Loucy (cell line): ENCODE measurements around the gene SLC26A9.
A peak's percentile ranks its signal among the peaks of the same experiment; 100 is the strongest.

ENCODE experiments used
- H2AFZ ChIP-seq: fragments of 200-600 bp; sonication (generic); 2 replicates; pipeline ENCODE4 v1.6.0; 2016; ENCODE audit warnings: antibody characterized with exemption, mild to moderate bottlenecking, low read length, moderate library complexity
- H3F3A ChIP-seq: fragments of 200-600 bp; 2 replicates; pipeline ENCODE4 v1.6.0; 2016; ENCODE audit warnings: antibody characterized with exemption, low read depth, mild to moderate bottlenecking
- H3K27me3 ChIP-seq: fragments of 200-600 bp; sonication (generic); 2 replicates; pipeline ENCODE4 v1.6.1; 2014; ENCODE audit warnings: low read length, mild to moderate bottlenecking; ENCODE audit not compliant: insufficient read depth, poor library complexity, severe bottlenecking
- H3K36me3 ChIP-seq: fragments of 200-600 bp; sonication (generic); 2 replicates; pipeline ENCODE4 v1.6.1; 2016; ENCODE audit warnings: low read length; ENCODE audit not compliant: insufficient read depth
- H3K4me1 ChIP-seq: fragments of 200-600 bp; sonication (generic); 2 replicates; pipeline ENCODE4 v1.5.1; 2014; ENCODE audit warnings: low read length, mild to moderate bottlenecking; ENCODE audit not compliant: insufficient read depth, poor library complexity, severe bottlenecking
- H3K4me2 ChIP-seq: fragments of 200-600 bp; sonication (generic); 2 replicates; pipeline ENCODE4 v1.6.0; 2014; ENCODE audit warnings: antibody characterized with exemption, low read length, low read depth, mild to moderate bottlenecking; ENCODE audit not compliant: poor library complexity, severe bottlenecking
- H3K4me3 ChIP-seq: fragments of 200-600 bp; sonication (generic); 2 replicates; pipeline ENCODE4 v1.5.1; 2014; ENCODE audit warnings: low read length, mild to moderate bottlenecking, mixed read lengths; ENCODE audit not compliant: poor library complexity, severe bottlenecking
- H3K79me2 ChIP-seq: fragments of 200-600 bp; sonication (generic); 2 replicates; pipeline ENCODE4 v1.6.1; 2014; ENCODE audit warnings: low read length; ENCODE audit not compliant: insufficient read depth
- H3K9ac ChIP-seq: fragments of 200-600 bp; sonication (generic); 2 replicates; pipeline ENCODE4 v1.6.0; 2014; ENCODE audit warnings: mild to moderate bottlenecking, low read depth, low read length, moderate library complexity; ENCODE audit not compliant: poor library complexity, severe bottlenecking
- H3K9me2 ChIP-seq: fragments of 200-600 bp; sonication (generic); replicated peaks from 2 replicates; pipeline ENCODE4 v1.6.1; 2016; ENCODE audit warnings: low read depth, low read length, mixed read lengths
- H3K9me3 ChIP-seq: fragments of 200-600 bp; sonication (generic); 2 replicates; pipeline ENCODE4 v1.6.1; 2014; ENCODE audit warnings: mild to moderate bottlenecking, antibody characterized with exemption, low read length, low read depth; ENCODE audit not compliant: insufficient read depth
- H4K20me1 ChIP-seq: fragments of 200-600 bp; sonication (generic); 2 replicates; pipeline ENCODE4 v1.6.0; 2014; ENCODE audit warnings: antibody characterized with exemption, low read length, mild to moderate bottlenecking; ENCODE audit not compliant: insufficient read depth, poor library complexity, severe bottlenecking
- EZH2phosphoT487 ChIP-seq: fragments of 200-600 bp; IDR thresholded peaks from 2 replicates; pipeline ENCODE4 v1.6.1; 2018; ENCODE audit warnings: antibody characterized with exemption, mild to moderate bottlenecking, moderate library complexity, borderline replicate concordance
- TF ChIP-seq, protein P1 (sequence below): fragments of 200-600 bp; sonication (generic); conservative IDR thresholded peaks from 2 replicates; pipeline ENCODE4 v1.5.1; 2014; ENCODE audit warnings: mild to moderate bottlenecking, antibody characterized with exemption, low read length

The SLC26A9 gene

DNA sequence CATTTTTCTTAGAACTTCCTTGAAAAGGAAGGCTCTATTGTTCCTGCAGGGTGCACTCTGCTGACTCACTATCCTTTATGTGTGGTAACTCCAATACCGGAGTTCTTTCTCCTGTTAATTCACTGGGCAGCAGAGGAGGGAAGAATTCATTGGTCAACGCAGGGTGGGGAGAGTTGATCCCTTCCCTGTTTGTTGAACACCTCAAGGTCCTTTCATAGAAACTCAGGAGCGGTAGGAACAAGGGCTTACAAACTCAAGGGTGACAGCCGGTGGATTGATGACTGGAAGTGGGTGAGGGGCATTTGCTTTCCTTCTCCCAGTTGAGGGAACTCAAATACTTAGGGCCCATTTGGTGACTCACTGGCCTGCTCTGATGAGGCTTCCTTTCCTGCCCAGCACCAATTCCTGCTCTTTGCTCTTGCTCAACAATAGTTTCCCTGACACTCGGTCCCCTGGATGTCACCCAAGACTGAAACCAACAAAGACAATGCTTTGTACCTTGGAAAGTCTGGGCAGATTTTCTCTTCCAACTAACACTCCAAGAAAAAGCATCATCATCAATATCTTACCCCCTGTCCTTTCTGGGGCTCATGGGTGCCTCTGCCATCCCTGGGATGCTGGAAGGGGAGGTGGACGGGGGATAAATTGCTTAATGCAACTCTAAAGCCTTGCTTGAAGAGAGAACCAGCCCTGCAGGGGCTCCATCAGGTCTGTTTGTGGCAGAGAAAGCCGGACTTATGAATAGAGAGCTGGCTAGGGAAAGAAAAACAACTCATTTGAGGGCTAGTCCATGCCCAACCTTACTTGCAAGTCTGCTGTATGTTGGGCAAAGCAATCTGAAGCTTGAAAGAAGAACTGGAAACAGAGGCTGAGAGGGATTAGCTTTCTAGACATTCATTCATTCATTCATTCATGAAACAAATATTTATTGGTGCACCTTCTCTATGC is 9.3 kb downstream of the SLC26A9 start:
- no peak overlapping the region for H3K4me2 ChIP-seq
- H3K9me2 ChIP-seq, result no peaks in the 10 kb centered on the region
- no peaks in the 10 kb centered on the region for H3K79me2 ChIP-seq
- no peaks in the 10 kb centered on the region for H3K36me3 ChIP-seq
- no peaks in the 10 kb centered on the region for H3F3A ChIP-seq
- TF ChIP-seq, protein P1, sequence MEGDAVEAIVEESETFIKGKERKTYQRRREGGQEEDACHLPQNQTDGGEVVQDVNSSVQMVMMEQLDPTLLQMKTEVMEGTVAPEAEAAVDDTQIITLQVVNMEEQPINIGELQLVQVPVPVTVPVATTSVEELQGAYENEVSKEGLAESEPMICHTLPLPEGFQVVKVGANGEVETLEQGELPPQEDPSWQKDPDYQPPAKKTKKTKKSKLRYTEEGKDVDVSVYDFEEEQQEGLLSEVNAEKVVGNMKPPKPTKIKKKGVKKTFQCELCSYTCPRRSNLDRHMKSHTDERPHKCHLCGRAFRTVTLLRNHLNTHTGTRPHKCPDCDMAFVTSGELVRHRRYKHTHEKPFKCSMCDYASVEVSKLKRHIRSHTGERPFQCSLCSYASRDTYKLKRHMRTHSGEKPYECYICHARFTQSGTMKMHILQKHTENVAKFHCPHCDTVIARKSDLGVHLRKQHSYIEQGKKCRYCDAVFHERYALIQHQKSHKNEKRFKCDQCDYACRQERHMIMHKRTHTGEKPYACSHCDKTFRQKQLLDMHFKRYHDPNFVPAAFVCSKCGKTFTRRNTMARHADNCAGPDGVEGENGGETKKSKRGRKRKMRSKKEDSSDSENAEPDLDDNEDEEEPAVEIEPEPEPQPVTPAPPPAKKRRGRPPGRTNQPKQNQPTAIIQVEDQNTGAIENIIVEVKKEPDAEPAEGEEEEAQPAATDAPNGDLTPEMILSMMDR, result no peak
- no peak for TF ChIP-seq EZH2phosphoT487
- H4K20me1 ChIP-seq, result no peaks in the 10 kb centered on the region
- H3K4me3 ChIP-seq, result no peak overlapping the region
- no peak overlapping the region for H3K9ac ChIP-seq
- no peak overlapping the region for H2AFZ ChIP-seq
- H3K4me1 ChIP-seq, result peaks cover 8% of the 10 kb centered on the region
- no peaks in the 10 kb centered on the region for H3K27me3 ChIP-seq
- no peaks in the 10 kb centered on the region for H3K9me3 ChIP-seq

DNA sequence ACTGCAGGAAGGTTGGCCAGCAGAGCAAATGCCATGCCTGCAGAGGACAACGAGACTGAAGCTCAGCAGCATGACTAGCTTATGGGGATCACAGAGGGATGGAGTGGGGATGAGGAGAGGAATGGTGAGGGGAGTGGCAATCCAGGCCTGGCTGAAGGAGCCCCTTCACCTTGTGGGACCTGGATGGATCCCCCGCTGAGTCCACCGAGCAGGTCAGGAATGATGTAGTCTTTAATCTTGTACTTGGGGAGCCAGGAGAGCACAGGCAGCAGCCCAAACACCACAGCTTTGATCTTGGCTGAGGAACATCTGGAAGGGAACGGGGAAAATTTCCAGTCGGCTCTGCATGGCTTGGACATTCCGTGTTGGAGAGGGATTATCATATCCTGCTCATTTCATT is 10.5 kb downstream of the SLC26A9 start:
- Histone ChIP-seq H3K79me2 (no peaks in the 10 kb centered on the region), H3K27me3 (no peaks in the 10 kb centered on the region), H4K20me1 (no peaks in the 10 kb centered on the region), H3F3A (no peaks in the 10 kb centered on the region), H3K4me3 (no peak overlapping the region), H3K9ac (no peak overlapping the region), H2AFZ (no peak overlapping the region), H3K9me2 (no peaks in the 10 kb centered on the region), H3K36me3 (no peaks in the 10 kb centered on the region), H3K9me3 (no peaks in the 10 kb centered on the region), H3K4me1 (peaks cover 16% of the 10 kb centered on the region), H3K4me2 (no peak overlapping the region)
- no peak for TF ChIP-seq EZH2phosphoT487
- TF ChIP-seq, protein P1, result no peak

DNA sequence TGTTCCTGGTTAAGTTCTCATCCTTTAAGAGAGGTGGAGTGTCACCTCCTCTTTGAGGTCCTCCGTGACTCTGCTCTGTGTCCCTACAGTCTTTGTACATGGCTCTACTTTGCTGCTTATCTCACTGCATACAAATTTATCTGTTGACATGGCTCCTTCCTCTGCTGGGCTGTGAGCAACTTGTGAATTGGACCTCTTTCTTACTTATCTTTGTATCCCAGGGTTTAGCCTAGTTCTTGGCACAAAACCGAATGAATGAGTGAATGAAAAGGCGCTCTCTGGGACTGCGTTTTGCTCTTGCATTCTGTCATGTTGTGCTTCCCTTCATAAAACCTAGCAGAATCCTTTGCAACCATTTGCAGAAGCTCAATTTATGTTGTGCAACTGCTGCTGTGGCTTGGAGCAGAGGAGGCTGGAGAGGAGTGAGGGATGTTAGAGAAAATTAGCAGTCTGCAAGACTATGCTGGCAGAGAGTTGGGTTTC is 12.4 kb downstream of the SLC26A9 start:
- Histone ChIP-seq H3K9me2 (no peaks in the 10 kb centered on the region), H3K27me3 (no peaks in the 10 kb centered on the region), H3F3A (no peaks in the 10 kb centered on the region), H3K36me3 (no peaks in the 10 kb centered on the region), H3K79me2 (no peaks in the 10 kb centered on the region), H3K9me3 (no peaks in the 10 kb centered on the region), H3K4me2 (no peak overlapping the region), H3K9ac (no peak overlapping the region), H2AFZ (peak overlapping the region; percentile 24; the same call in 1 of the 2 replicates), H3K4me3 (no peak overlapping the region), H4K20me1 (no peaks in the 10 kb centered on the region), H3K4me1 (peaks cover 16% of the 10 kb centered on the region)
- TF ChIP-seq EZH2phosphoT487, result no peak
- TF ChIP-seq, protein P1, result no peak
